Right lobe of liver (tissue), 4 donors: ENCODE measurements around the gene KRT13.

ENCODE experiments used
- CTCF ChIP-seq, 4 donors: fragments of 200-600 bp in 3 of 4; fragments of 450-650 bp in 1 of 4; IDR thresholded peaks; one replicate each; pipeline versions ENCODE4 v1.5.1 to v1.8.0; 2016 to 2022; ENCODE audit warnings: antibody characterized with exemption in 4 of 4, mild to moderate bottlenecking in 2 of 4
- POLR2A ChIP-seq: fragments of 450-650 bp; IDR thresholded peaks from one replicate; pipeline ENCODE4 v1.6.1; 2017; ENCODE audit warnings: antibody characterized with exemption, mild to moderate bottlenecking
- donor health status: DM: no; HTN: no; CAD: no.
- donor health status: DM: no; HTN: no; CAD: no.
- donor health status: DM: no; HTN: yes; CAD: no.

GRCh38 chr17:41539071-41539492 lies 33.7 kb upstream of the KRT13 start:
- TF ChIP-seq CTCF (IDR thresholded peaks at IDR 0.05) (no peak), POLR2A (no peak)
